Body of pancreas (tissue), 4 donors: ENCODE results near the gene SF3B3.

Experiments used
- CTCF ChIP-seq, 7 experiments: fragments of 450-650 bp in 4 of 7; fragments of 200-600 bp in 3 of 7; sonication (generic) in 3 of 7; IDR thresholded peaks; one replicate each; pipeline ENCODE4 v1.5.1; 2016 to 2019; ENCODE audit warnings: antibody characterized with exemption in 7 of 7
- POLR2A ChIP-seq, 3 donors: fragments of 450-650 bp; IDR thresholded peaks; one replicate each; pipeline ENCODE4 v1.6.1; 2016; ENCODE audit warnings: antibody characterized with exemption in 3 of 3, mild to moderate bottlenecking in 2 of 3

DNA sequence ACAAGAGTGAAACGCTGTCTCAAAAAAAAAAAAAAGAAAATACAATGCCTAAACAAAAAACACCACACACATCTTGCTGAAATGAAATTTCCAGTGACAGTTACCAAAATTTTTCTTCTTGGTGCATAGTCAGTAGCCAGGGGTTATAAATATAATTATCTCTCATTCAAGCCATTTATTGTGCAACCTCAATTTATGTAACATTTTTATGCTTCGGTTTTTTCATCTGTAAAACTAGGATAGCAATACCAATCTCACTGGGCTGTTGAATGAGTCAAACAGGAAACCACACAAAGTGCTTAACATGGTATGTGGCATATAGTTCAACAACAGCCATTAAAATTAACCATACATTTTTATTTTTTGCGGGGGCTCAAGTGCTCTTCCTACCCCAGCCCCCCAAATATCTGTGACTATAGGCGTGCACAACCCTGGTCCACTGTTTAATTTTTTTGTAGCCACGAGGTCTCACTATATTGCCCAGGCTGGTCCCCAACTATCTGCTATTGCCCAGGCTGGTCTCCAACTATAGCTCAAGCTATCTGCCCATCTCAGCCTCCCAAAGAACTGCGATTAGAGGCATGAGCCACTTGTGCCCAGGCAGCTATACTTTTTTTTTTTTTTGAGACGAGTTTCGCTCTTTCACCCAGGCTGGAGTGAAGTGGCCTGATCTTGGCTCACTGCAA, 2.9 kb upstream of the SF3B3 start:
- TF ChIP-seq CTCF (IDR thresholded peaks at IDR 0.05) (no peak), POLR2A (IDR thresholded peaks at IDR 0.05) (no peak)
